Neuronal stem cell (in vitro differentiated cells): Measurements from ENCODE around the gene RASGRP1.

ENCODE experiments used
- DNase-seq: peaks from one replicate; pipeline ENCODE4 v3.0.0-alpha.2; 2013; ENCODE audit warnings: low spot score
- H2AFZ ChIP-seq: one replicate; pipeline ENCODE4 v1.6.1; 2013; ENCODE audit warnings: mild to moderate bottlenecking, low read length, inconsistent platforms
- H2AK5ac ChIP-seq: 2 replicates; pipeline ENCODE4 v1.6.1; 2013; ENCODE audit warnings: low read depth, mild to moderate bottlenecking, inconsistent platforms, low read length, moderate library complexity, mixed read lengths
- H2BK120ac ChIP-seq: 2 replicates; pipeline ENCODE4 v1.6.1; 2013; ENCODE audit warnings: low read depth, mild to moderate bottlenecking, inconsistent platforms, low read length, moderate library complexity, mixed read lengths
- H2BK12ac ChIP-seq: one replicate; pipeline ENCODE4 v1.6.1; 2013; ENCODE audit warnings: low read length, inconsistent platforms
- H2BK15ac ChIP-seq: 2 replicates; pipeline ENCODE4 v1.6.1; 2013; ENCODE audit warnings: mild to moderate bottlenecking, low read length, inconsistent platforms, mixed read lengths
- H2BK5ac ChIP-seq: one replicate; pipeline ENCODE4 v1.6.1; 2013; ENCODE audit warnings: inconsistent platforms, mild to moderate bottlenecking, low read length, moderate library complexity
- H3K14ac ChIP-seq: one replicate; pipeline ENCODE4 v1.6.1; 2013; ENCODE audit warnings: low read length, inconsistent platforms
- H3K18ac ChIP-seq: 2 replicates; pipeline ENCODE4 v1.6.1; 2013; ENCODE audit warnings: low read length, inconsistent platforms
- H3K23ac ChIP-seq: 2 replicates; pipeline ENCODE4 v1.6.1; 2013; ENCODE audit warnings: low read depth, mild to moderate bottlenecking, mixed read lengths, low read length, inconsistent platforms; ENCODE audit not compliant: poor library complexity
- H3K27ac ChIP-seq: replicated peaks from 3 replicates; pipeline ENCODE4 v1.5.1; 2013; ENCODE audit warnings: low read length, inconsistent platforms
- H3K27me3 ChIP-seq, 3 experiments: 2 replicates each; pipeline ENCODE4 v1.6.1; 2013; ENCODE audit warnings: low read length in 3 of 3, mild to moderate bottlenecking in 2 of 3, inconsistent platforms in 1 of 3, low read depth in 1 of 3, mixed read lengths in 1 of 3, moderate library complexity in 1 of 3; ENCODE audit not compliant: control insufficient read depth in 3 of 3, insufficient read depth in 3 of 3
- H3K36me3 ChIP-seq, 2 donors: replicated peaks in 1 of 2; 2 replicates each; pipeline ENCODE4 v1.6.1; 2013; ENCODE audit warnings: low read length in 2 of 2; ENCODE audit not compliant: control insufficient read depth in 2 of 2, insufficient read depth in 2 of 2
- H3K4ac ChIP-seq: 2 replicates; pipeline ENCODE4 v1.6.1; 2013; ENCODE audit warnings: inconsistent platforms, mild to moderate bottlenecking, low read length, moderate library complexity
- H3K4me1 ChIP-seq, 2 donors: 1 replicate in 1 of 2; 2 replicates in 1 of 2; pipeline ENCODE4 v1.6.1; 2013; ENCODE audit warnings: low read length in 2 of 2, low read depth in 1 of 2; ENCODE audit not compliant: control insufficient read depth in 2 of 2, insufficient read depth in 1 of 2
- H3K4me2 ChIP-seq: one replicate; pipeline ENCODE4 v1.6.1; 2013; ENCODE audit warnings: mild to moderate bottlenecking, low read length, inconsistent platforms; ENCODE audit not compliant: insufficient read depth, poor library complexity, severe bottlenecking
- H3K4me3 ChIP-seq, 2 donors: 2 replicates each; pipeline ENCODE4 v1.5.1; 2013; ENCODE audit warnings: low read length in 2 of 2, mild to moderate bottlenecking in 2 of 2, inconsistent platforms in 1 of 2, moderate library complexity in 1 of 2
- H3K79me1 ChIP-seq: one replicate; pipeline ENCODE4 v1.6.1; 2013; ENCODE audit warnings: low read depth, mild to moderate bottlenecking, inconsistent platforms, low read length, moderate library complexity
- H3K9ac ChIP-seq: one replicate; pipeline ENCODE4 v1.6.1; 2013; ENCODE audit warnings: mild to moderate bottlenecking, low read depth, low read length, inconsistent platforms; ENCODE audit not compliant: poor library complexity
- H3K9me3 ChIP-seq, 2 donors: replicated peaks in 1 of 2; 2 replicates each; pipeline versions ENCODE3 to v1.6.1; 2013; ENCODE audit warnings: low read length in 2 of 2, mild to moderate bottlenecking in 2 of 2, inconsistent platforms in 1 of 2, low read depth in 1 of 2, mixed read lengths in 1 of 2, moderate library complexity in 1 of 2; ENCODE audit not compliant: control insufficient read depth in 2 of 2, insufficient read depth in 1 of 2
- H4K8ac ChIP-seq: one replicate; pipeline ENCODE4 v1.6.1; 2013; ENCODE audit warnings: low read depth, mild to moderate bottlenecking, inconsistent platforms, low read length, moderate library complexity
- H4K91ac ChIP-seq: one replicate; pipeline ENCODE4 v1.6.1; 2013; ENCODE audit warnings: low read length, low read depth, mild to moderate bottlenecking, inconsistent platforms; ENCODE audit not compliant: poor library complexity
- WGBS, 2 donors: extraction: QIAGEN DNeasy Blood & Tissue Kit; methylation state at CpG; one replicate each; pipeline ENCODE4 v1.1.7; 2013; ENCODE audit warnings: missing lambda C conversion rate in 2 of 2, mixed read lengths in 1 of 2; ENCODE audit not compliant: insufficient read length in 2 of 2, insufficient replicate concordance in 1 of 2; ENCODE audit errors: extremely low coverage in 2 of 2; 5-methylcytosine and 5-hydroxymethylcytosine counted together

The RASGRP1 gene

DNA sequence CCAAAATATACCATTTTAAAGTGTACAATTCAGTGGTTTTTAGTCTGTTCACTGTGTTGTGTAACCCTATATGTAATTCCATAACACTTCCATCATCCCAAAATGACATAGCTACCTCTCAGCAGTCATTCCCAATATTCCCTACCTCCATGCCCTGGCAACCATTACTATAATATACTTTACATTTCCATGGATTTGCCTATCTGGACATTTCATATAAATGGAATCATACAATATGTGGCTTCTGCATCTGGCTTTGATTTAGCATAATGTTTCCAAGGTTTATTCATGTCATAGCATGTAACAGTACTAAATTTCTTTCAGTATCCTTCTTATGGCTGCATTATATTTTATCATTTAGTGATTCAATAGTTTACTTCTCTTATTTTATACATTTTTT, 85.3 kb downstream of the RASGRP1 start:
- H3K4me1 ChIP-seq: no peaks in the 10 kb centered on the region
- H2AFZ ChIP-seq: no peak overlapping the region
- no peak overlapping the region for H3K27ac ChIP-seq
- H3K4ac ChIP-seq: no peak overlapping the region
- no peak overlapping the region for H2BK5ac ChIP-seq
- no peak overlapping the region for H3K14ac ChIP-seq
- H3K4me2 ChIP-seq: no peak overlapping the region
- no peak for DNase-seq
- no peak overlapping the region for H3K23ac ChIP-seq
- H3K4me3 ChIP-seq: no peak overlapping the region
- H3K79me1 ChIP-seq: no peaks in the 10 kb centered on the region
- no peaks in the 10 kb centered on the region for H3K27me3 ChIP-seq
- H4K8ac ChIP-seq: no peak overlapping the region
- no peak overlapping the region for H3K9ac ChIP-seq
- H2BK12ac ChIP-seq: no peak overlapping the region
- H3K36me3 ChIP-seq: peaks cover 10 to 76% of the 10 kb centered on the region in 2 donors
- no peaks in the 10 kb centered on the region for H3K9me3 ChIP-seq
- no peak overlapping the region for H4K91ac ChIP-seq
- H2AK5ac ChIP-seq: no peak overlapping the region
- no peak overlapping the region for H2BK120ac ChIP-seq
- no peak overlapping the region for H3K18ac ChIP-seq
- no peak overlapping the region for H2BK15ac ChIP-seq

DNA sequence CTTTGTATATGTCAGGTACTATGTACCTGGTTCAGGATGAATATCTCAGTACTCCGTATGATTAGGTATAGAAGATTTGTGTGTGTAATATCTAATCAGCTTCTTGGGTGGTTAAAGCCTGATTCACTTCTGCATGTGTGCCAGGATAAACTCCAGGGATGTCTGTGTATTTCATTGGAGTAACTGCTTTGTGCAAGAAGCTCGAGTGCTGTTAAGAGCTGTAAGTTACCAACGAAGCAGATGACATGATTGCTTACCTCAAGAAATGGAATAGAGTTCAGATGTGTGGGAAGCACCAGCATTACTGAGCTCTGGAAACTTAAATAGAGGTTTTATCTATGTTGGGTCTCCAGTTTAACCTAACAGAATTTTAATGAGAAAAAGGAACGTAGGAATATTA, 87.0 kb downstream of the RASGRP1 start:
- Histone ChIP-seq H3K4me1 (no peaks in the 10 kb centered on the region), H3K79me1 (no peaks in the 10 kb centered on the region), H3K27me3 (no peaks in the 10 kb centered on the region), H3K9ac (no peak overlapping the region), H3K14ac (no peak overlapping the region), H2AK5ac (no peak overlapping the region), H2BK120ac (no peak overlapping the region), H4K8ac (no peak overlapping the region), H3K36me3 (peaks cover 10 to 85% of the 10 kb centered on the region in 2 donors), H2BK5ac (no peak overlapping the region), H3K9me3 (no peaks in the 10 kb centered on the region), H3K4me2 (no peak overlapping the region), H2BK12ac (no peak overlapping the region), H3K23ac (no peak overlapping the region), H4K91ac (no peak overlapping the region), H3K27ac (no peak overlapping the region), H2BK15ac (no peak overlapping the region), H3K18ac (no peak overlapping the region), H3K4me3 (no peak overlapping the region), H2AFZ (no peak overlapping the region), H3K4ac (no peak overlapping the region)
- no CpG with 5 or more reads among the region's 4 CpGs for WGBS, 2 donors
- no peak for DNase-seq

- Histone ChIP-seq H3K9me3 (no peaks in the 10 kb centered on the region), H3K4me1 (no peaks in the 10 kb centered on the region), H2AK5ac (no peak overlapping the region), H3K27ac (no peak overlapping the region), H3K4ac (no peak overlapping the region), H2BK120ac (no peak overlapping the region), H3K23ac (no peak overlapping the region), H3K4me2 (no peak overlapping the region), H2AFZ (no peak overlapping the region), H3K36me3 (peaks cover 8 to 82% of the 10 kb centered on the region in 2 donors), H3K18ac (no peak overlapping the region), H4K8ac (no peak overlapping the region), H3K79me1 (no peaks in the 10 kb centered on the region), H3K9ac (no peak overlapping the region), H3K4me3 (no peak overlapping the region), H3K27me3 (no peaks in the 10 kb centered on the region), H2BK12ac (no peak overlapping the region), H2BK15ac (no peak overlapping the region), H4K91ac (no peak overlapping the region), H3K14ac (no peak overlapping the region), H2BK5ac (no peak overlapping the region)
- WGBS, 2 donors: no CpG with 5 or more reads among the region's 1 CpG
- no peak for DNase-seq
Measured at GRCh38 chr15:38476120-38476519, 88.5 kb downstream of the RASGRP1 start.

GRCh38 chr15:38475361-38475760, 89.3 kb downstream of the RASGRP1 start:
- Histone ChIP-seq H3K4me2 (no peak overlapping the region), H3K79me1 (no peaks in the 10 kb centered on the region), H2BK5ac (no peak overlapping the region), H3K36me3 (peaks cover 8 to 82% of the 10 kb centered on the region in 2 donors), H4K91ac (no peak overlapping the region), H2AFZ (no peak overlapping the region), H3K4me1 (no peaks in the 10 kb centered on the region), H3K4ac (no peak overlapping the region), H3K14ac (no peak overlapping the region), H2BK12ac (no peak overlapping the region), H3K27me3 (no peaks in the 10 kb centered on the region), H3K4me3 (no peak overlapping the region), H2BK120ac (no peak overlapping the region), H3K23ac (no peak overlapping the region), H2BK15ac (no peak overlapping the region), H3K27ac (no peak overlapping the region), H2AK5ac (no peak overlapping the region), H3K9ac (no peak overlapping the region), H3K18ac (no peak overlapping the region), H4K8ac (no peak overlapping the region), H3K9me3 (no peaks in the 10 kb centered on the region)
- no CpG with 5 or more reads among the region's 2 CpGs for WGBS, 2 donors
- no peak for DNase-seq
